Calu3 (cell line): ENCODE measurements around the gene SLC10A1. TPM values are rescaled to one million over a fixed set of nuclear protein-coding genes. Genes with fewer than 3 reads are reported as not detected.

Source experiments
- BruUV-seq: library from RNA; stranded (reverse); fragments of 400-500 nt; replicated peaks from 2 replicates; lab custom pipeline; 2021; lab: Mats Ljungman, UMichigan
- CTCF ChIA-PET: fragments of 300-600 bp; sonication (Branson Sonifier 250); formaldehyde crosslinking; loops from one replicate; lab custom pipeline; 2022; ENCODE audit warnings: antibody characterized with exemption; lab: Charles Lee
- DNase-seq: peaks from one replicate; pipeline ENCODE4 v3.0.0; 2022
- H3K27ac Mint-ChIP-seq: one replicate; pipeline ENCODE4 v1.8.0; 2022; ENCODE audit warnings: mixed read lengths; ENCODE audit not compliant: unreplicated experiment
- H3K27me3 Mint-ChIP-seq: one replicate; pipeline ENCODE4 v1.8.0; 2022; ENCODE audit warnings: mixed read lengths; ENCODE audit not compliant: unreplicated experiment
- H3K36me3 Mint-ChIP-seq: one replicate; pipeline ENCODE4 v1.8.0; 2022; ENCODE audit warnings: mild to moderate bottlenecking, moderate library complexity, mixed read lengths; ENCODE audit not compliant: insufficient read depth, unreplicated experiment
- H3K4me1 Mint-ChIP-seq: one replicate; pipeline ENCODE4 v1.8.0; 2022; ENCODE audit warnings: mild to moderate bottlenecking, low read depth, mixed read lengths; ENCODE audit not compliant: unreplicated experiment
- H3K4me3 Mint-ChIP-seq: one replicate; pipeline ENCODE4 v1.8.0; 2022; ENCODE audit warnings: mild to moderate bottlenecking, low read depth, moderate library complexity, mixed read lengths; ENCODE audit not compliant: unreplicated experiment
- H3K9me3 Mint-ChIP-seq: one replicate; pipeline ENCODE4 v1.8.0; 2022; ENCODE audit warnings: low read depth, mixed read lengths; ENCODE audit not compliant: unreplicated experiment
- CTCF ChIP-seq: fragments of 200-600 bp; IDR thresholded peaks from one replicate; pipeline ENCODE4 v1.8.0; 2022; ENCODE audit warnings: antibody characterized with exemption; ENCODE audit not compliant: unreplicated experiment
- intact Hi-C: fragments of 100-400 bp; cut with micrococcal nuclease; formaldehyde crosslinking; loops from one replicate; pipeline ENCODE4 v1.10.0; 2022; ENCODE audit not compliant: unreplicated experiment
- total RNA-seq: library from RNA; stranded (reverse); gene quantifications from 2 replicates; pipeline ENCODE4 v1.2.3, GENCODE V29; 2022

SLC10A1 gene
- total RNA-seq, 1 experiment from 2014 or later, result not detected

GRCh38 chr14:69794791-69795190 lies 2.2 kb downstream of the SLC10A1 start:
- CTCF ChIA-PET, result no interaction called here
- H3K27ac Mint-ChIP-seq, result no peak overlapping the region

GRCh38 chr14:69792887-69793421 lies 4.1 kb downstream of the SLC10A1 start:
- H3K9me3 Mint-ChIP-seq, result no peaks in the 10 kb centered on the region
- H3K4me1 Mint-ChIP-seq, result peaks cover 8% of the 10 kb centered on the region
- BruUV-seq, result no TSS peak
- no peak overlapping the region for H3K27ac Mint-ChIP-seq
- no peaks in the 10 kb centered on the region for H3K27me3 Mint-ChIP-seq
- no peak for TF ChIP-seq CTCF
- intact Hi-C loops, result no loop called here
- no peak overlapping the region for H3K4me3 Mint-ChIP-seq
- peaks cover 4% of the 10 kb centered on the region for H3K36me3 Mint-ChIP-seq
- CTCF ChIA-PET, result no interaction called here
- DNase-seq, result no peak

More at GRCh38 chr14:69794791-69795190, 2.2 kb downstream of the SLC10A1 start:
- Mint-ChIP-seq H3K4me3 (no peak overlapping the region), H3K27me3 (no peaks in the 10 kb centered on the region), H3K9me3 (no peaks in the 10 kb centered on the region), H3K4me1 (peaks cover 8% of the 10 kb centered on the region), H3K36me3 (peaks cover 10% of the 10 kb centered on the region)
- BruUV-seq, result no TSS peak
- no peak for DNase-seq
- no peak for TF ChIP-seq CTCF
- intact Hi-C loops, result no loop called here

- Mint-ChIP-seq H3K27me3 (no peaks in the 10 kb centered on the region), H3K4me1 (no peaks in the 10 kb centered on the region), H3K9me3 (no peaks in the 10 kb centered on the region), H3K36me3 (no peaks in the 10 kb centered on the region), H3K4me3 (no peak overlapping the region), H3K27ac (no peak overlapping the region)
- intact Hi-C loops, result no loop called here
- DNase-seq, result no peak
- TF ChIP-seq CTCF, result no peak
- CTCF ChIA-PET, result no interaction called here
- BruUV-seq, result no TSS peak
Measured at GRCh38 chr14:69789118-69789640, 7.9 kb downstream of the SLC10A1 start.

GRCh38 chr14:69786603-69787002 lies 10.4 kb downstream of the SLC10A1 start:
- intact Hi-C loops, result no loop called here
- H3K27ac Mint-ChIP-seq, result no peak overlapping the region
- H3K4me1 Mint-ChIP-seq, result no peaks in the 10 kb centered on the region
- CTCF ChIA-PET, result no interaction called here
- no peak overlapping the region for H3K4me3 Mint-ChIP-seq
- H3K27me3 Mint-ChIP-seq, result no peaks in the 10 kb centered on the region
- no peak for TF ChIP-seq CTCF
- DNase-seq, result no peak
- BruUV-seq, result no TSS peak
- H3K9me3 Mint-ChIP-seq, result no peaks in the 10 kb centered on the region
- peaks cover 1% of the 10 kb centered on the region for H3K36me3 Mint-ChIP-seq
